Uterus (tissue), 2 donors: ENCODE results near the gene PTCH2.

Source experiments
- CTCF ChIP-seq, 4 experiments: fragments of 200-600 bp in 2 of 4; fragments of 450-650 bp in 2 of 4; sonication (generic) in 2 of 4; IDR thresholded peaks; one replicate each; pipeline ENCODE4 v1.5.1; 2016 to 2019; ENCODE audit warnings: antibody characterized with exemption in 4 of 4, mild to moderate bottlenecking in 2 of 4, moderate library complexity in 1 of 4
- POLR2A ChIP-seq, 2 donors: fragments of 450-650 bp; IDR thresholded peaks; one replicate each; pipeline ENCODE4 v1.6.1; 2016; ENCODE audit warnings: antibody characterized with exemption in 2 of 2, mild to moderate bottlenecking in 1 of 2, moderate library complexity in 1 of 2

GRCh38 chr1:44849575-44850132 lies 6.6 kb upstream of the PTCH2 start:
- no peak for TF ChIP-seq CTCF (IDR thresholded peaks at IDR 0.05)
- TF ChIP-seq POLR2A (IDR thresholded peaks at IDR 0.05): no peak
